Uterus (tissue), 4 donors: ENCODE results near the gene MSRB3. TPM values are rescaled to one million over a fixed set of nuclear protein-coding genes. Genes with fewer than 3 reads are reported as not detected.

Experiments
- DNase-seq, 2 donors: peaks; one replicate each; pipeline ENCODE4 v3.0.0-alpha.2; 2019 to 2020
- H3K27ac ChIP-seq, 2 donors: fragments of 200-600 bp; sonication (generic); 1 replicate in 1 of 2; 2 replicates in 1 of 2; pipeline ENCODE4 v1.5.1; 2016 to 2018
- H3K27me3 ChIP-seq, 2 donors: fragments of 200-600 bp; sonication (generic); one replicate each; pipeline ENCODE4 v1.5.1; 2018 to 2019; ENCODE audit warnings: control low read depth in 1 of 2
- H3K36me3 ChIP-seq, 2 donors: fragments of 200-600 bp; sonication (generic); one replicate each; pipeline ENCODE4 v1.5.1; 2019; ENCODE audit warnings: control low read depth in 1 of 2
- H3K4me1 ChIP-seq, 2 donors: fragments of 200-600 bp; sonication (generic); one replicate each; pipeline ENCODE4 v1.5.1; 2018 to 2019; ENCODE audit warnings: control low read depth in 1 of 2
- H3K4me3 ChIP-seq, 2 donors: fragments of 200-600 bp; sonication (generic); 1 replicate in 1 of 2; 2 replicates in 1 of 2; pipeline ENCODE4 v1.5.1; 2018 to 2019; ENCODE audit warnings: mild to moderate bottlenecking in 1 of 2
- H3K9me3 ChIP-seq, 2 donors: fragments of 200-600 bp; sonication (generic); one replicate each; pipeline ENCODE4 v1.5.1; 2019; ENCODE audit warnings: control low read depth in 1 of 2
- CTCF ChIP-seq, 4 experiments: fragments of 200-600 bp in 2 of 4; fragments of 450-650 bp in 2 of 4; sonication (generic) in 2 of 4; IDR thresholded peaks; one replicate each; pipeline ENCODE4 v1.5.1; 2016 to 2019; ENCODE audit warnings: antibody characterized with exemption in 4 of 4, mild to moderate bottlenecking in 2 of 4, moderate library complexity in 1 of 4
- POLR2A ChIP-seq, 2 donors: fragments of 450-650 bp; IDR thresholded peaks; one replicate each; pipeline ENCODE4 v1.6.1; 2016; ENCODE audit warnings: antibody characterized with exemption in 2 of 2, mild to moderate bottlenecking in 1 of 2, moderate library complexity in 1 of 2
- intact Hi-C: fragments of 100-400 bp; cut with DNase I; formaldehyde crosslinking; loops from one replicate; pipeline ENCODE4 v1.15.1; 2023; ENCODE audit warnings: low total_unique reads
- total RNA-seq, 4 donors: library from RNA; depleted of rRNA in 3 of 4; stranded (reverse); fragments of >200 nt in 3 of 4; gene quantifications; one replicate each; pipeline versions ENCODE4 v1.1.0 to v1.2.4, GENCODE V29; 2014 to 2023
- donor health status: DM: yes; HTN: yes; CAD: no.

The MSRB3 gene
- total RNA-seq, 4 donors from 2014 or later = 53.8 to 126 (median 95.2) TPM

GRCh38 chr12:65307169-65307501 lies 28.7 kb downstream of the MSRB3 start:
- Histone ChIP-seq H3K4me3 (no peak overlapping the region), H3K9me3 (no peaks in the 10 kb centered on the region), H3K4me1 (peaks cover 0 to 22% of the 10 kb centered on the region in 2 donors), H3K27me3 (no peaks in the 10 kb centered on the region), H3K36me3 (no peaks in the 10 kb centered on the region), H3K27ac (peak overlapping the region in 1 of 2 donors; percentile 36)
- intact Hi-C loops = no loop called here
- no peak for DNase-seq
- TF ChIP-seq POLR2A (IDR thresholded peaks at IDR 0.05) (no peak), CTCF (IDR thresholded peaks at IDR 0.05) (no peak)

GRCh38 chr12:65308006-65308405 lies 29.5 kb downstream of the MSRB3 start:
- no peaks in the 10 kb centered on the region for H3K36me3 ChIP-seq
- intact Hi-C loops = no loop called here
- no peaks in the 10 kb centered on the region for H3K27me3 ChIP-seq
- no peak for DNase-seq
- no peaks in the 10 kb centered on the region for H3K9me3 ChIP-seq
- peak overlapping the region in 1 of 2 donors; percentile 18 for H3K27ac ChIP-seq
- peaks cover 0 to 22% of the 10 kb centered on the region in 2 donors for H3K4me1 ChIP-seq
- H3K4me3 ChIP-seq = no peak overlapping the region
- TF ChIP-seq CTCF (IDR thresholded peaks at IDR 0.05) = no peak
- no peak for TF ChIP-seq POLR2A (IDR thresholded peaks at IDR 0.05)

- DNase-seq = peak in 1 of 2 donors; percentile 21
- peak overlapping the region in 1 of 2 donors; percentile 18 for H3K27ac ChIP-seq
- intact Hi-C loops = no loop called here
- H3K36me3 ChIP-seq = no peaks in the 10 kb centered on the region
- TF ChIP-seq POLR2A (IDR thresholded peaks at IDR 0.05) = no peak
- no peak for TF ChIP-seq CTCF (IDR thresholded peaks at IDR 0.05)
- no peaks in the 10 kb centered on the region for H3K9me3 ChIP-seq
- H3K4me3 ChIP-seq = no peak overlapping the region
- H3K4me1 ChIP-seq = peaks cover 0 to 22% of the 10 kb centered on the region in 2 donors
- no peaks in the 10 kb centered on the region for H3K27me3 ChIP-seq
These were observed 30.2 kb downstream of the MSRB3 start for GRCh38 chr12:65308601-65309071.

- intact Hi-C loops = no loop called here
- no peak overlapping the region for H3K27ac ChIP-seq
These were observed 32.8 kb downstream of the MSRB3 start for GRCh38 chr12:65311260-65311659.

More at GRCh38 chr12:65311260-65311659, 32.8 kb downstream of the MSRB3 start:
- Histone ChIP-seq H3K4me1 (peaks cover 0 to 22% of the 10 kb centered on the region in 2 donors), H3K4me3 (no peak overlapping the region), H3K36me3 (no peaks in the 10 kb centered on the region), H3K9me3 (no peaks in the 10 kb centered on the region), H3K27me3 (no peaks in the 10 kb centered on the region)
- no peak for DNase-seq
- TF ChIP-seq POLR2A (IDR thresholded peaks at IDR 0.05) (no peak), CTCF (IDR thresholded peaks at IDR 0.05) (no peak)
